Thoracic aorta (tissue), 2 donors: ENCODE measurements around the gene ARHGEF28. TPM values are rescaled to one million over a fixed set of nuclear protein-coding genes. Genes with fewer than 3 reads are reported as not detected.

Experiments
- ATAC-seq: fragments of 150-250 bp; one replicate; pipeline ENCODE4 v1.8.0; 2017; ENCODE audit warnings: low read depth; ENCODE audit not compliant: insufficient number of reproducible peaks, low FRiP score
- DNase-seq: peaks from one replicate; pipeline ENCODE4 v3.0.0-alpha.2; 2020; ENCODE audit warnings: low spot score
- H3K27ac ChIP-seq, 2 donors: fragments of 200-600 bp; sonication (generic); 1 replicate in 1 of 2; 2 replicates in 1 of 2; pipeline ENCODE4 v1.5.1; 2016; ENCODE audit warnings: mild to moderate bottlenecking in 2 of 2, moderate library complexity in 2 of 2
- H3K27me3 ChIP-seq: fragments of 200-600 bp; sonication (generic); replicated peaks from 2 replicates; pipeline ENCODE4 v1.6.0; 2016; ENCODE audit warnings: mild to moderate bottlenecking; ENCODE audit not compliant: insufficient read depth
- H3K36me3 ChIP-seq: fragments of 200-600 bp; sonication (generic); one replicate; pipeline ENCODE4 v1.5.1; 2016
- H3K4me1 ChIP-seq, 2 donors: fragments of 200-600 bp; sonication (generic); 1 replicate in 1 of 2; 2 replicates in 1 of 2; pipeline versions ENCODE4 v1.5.1 to v1.6.0; 2016; ENCODE audit warnings: low read depth in 2 of 2, mild to moderate bottlenecking in 1 of 2; ENCODE audit not compliant: control insufficient read depth in 1 of 2
- H3K4me3 ChIP-seq: fragments of 200-600 bp; sonication (generic); 2 replicates; pipeline ENCODE4 v1.5.1; 2016; ENCODE audit warnings: mild to moderate bottlenecking
- H3K9me3 ChIP-seq: fragments of 200-600 bp; sonication (generic); 2 replicates; pipeline ENCODE4 v1.5.1; 2016
- CTCF ChIP-seq: fragments of 200-600 bp; sonication (generic); IDR thresholded peaks from one replicate; pipeline ENCODE4 v1.5.1; 2019; ENCODE audit warnings: antibody characterized with exemption
- total RNA-seq, 2 donors: library from RNA; depleted of rRNA; stranded (reverse); fragments of >200 nt; gene quantifications; one replicate each; pipeline versions ENCODE4 v1.1.0 to v1.2.3, GENCODE V29; 2016

ARHGEF28 gene
- total RNA-seq, 2 donors from 2014 or later: 35.5 to 40.8 TPM

GRCh38 chr5:73921741-73922140, 295.7 kb downstream of the ARHGEF28 start:
- TF ChIP-seq CTCF: no peak
- no peaks in the 10 kb centered on the region for H3K27me3 ChIP-seq
- no peak overlapping the region for H3K27ac ChIP-seq

GRCh38 chr5:73922224-73922623, 296.2 kb downstream of the ARHGEF28 start:
- Histone ChIP-seq H3K4me1 (peaks cover 11 to 30% of the 10 kb centered on the region in 2 donors), H3K27ac (no peak overlapping the region), H3K27me3 (no peaks in the 10 kb centered on the region), H3K4me3 (no peak overlapping the region), H3K9me3 (no peaks in the 10 kb centered on the region), H3K36me3 (no peaks in the 10 kb centered on the region)
- DNase-seq: no peak
- ATAC-seq: no peak
- no peak for TF ChIP-seq CTCF

More at GRCh38 chr5:73921741-73922140, 295.7 kb downstream of the ARHGEF28 start:
- Histone ChIP-seq H3K9me3 (no peaks in the 10 kb centered on the region), H3K4me1 (peaks cover 11 to 35% of the 10 kb centered on the region in 2 donors), H3K4me3 (no peak overlapping the region), H3K36me3 (no peaks in the 10 kb centered on the region)
- no peak for ATAC-seq
- no peak for DNase-seq

- no peak for ATAC-seq
Measured at GRCh38 chr5:73922875-73923557, 297.0 kb downstream of the ARHGEF28 start.

GRCh38 chr5:73928476-73929070, 302.6 kb downstream of the ARHGEF28 start:
- H3K27ac ChIP-seq: no peak overlapping the region
- no peak overlapping the region for H3K4me3 ChIP-seq
- H3K4me1 ChIP-seq: peaks cover 16 to 17% of the 10 kb centered on the region in 2 donors
- no peaks in the 10 kb centered on the region for H3K36me3 ChIP-seq
- TF ChIP-seq CTCF: no peak
- no peaks in the 10 kb centered on the region for H3K27me3 ChIP-seq
- DNase-seq (no peak), ATAC-seq (no peak)
- no peaks in the 10 kb centered on the region for H3K9me3 ChIP-seq

More at GRCh38 chr5:73922875-73923557, 297.0 kb downstream of the ARHGEF28 start:
- TF ChIP-seq CTCF: no peak
- no peaks in the 10 kb centered on the region for H3K36me3 ChIP-seq
- H3K27me3 ChIP-seq: no peaks in the 10 kb centered on the region
- no peak for DNase-seq
- H3K27ac ChIP-seq: no peak overlapping the region
- H3K9me3 ChIP-seq: no peaks in the 10 kb centered on the region
- peaks cover 9 to 24% of the 10 kb centered on the region in 2 donors for H3K4me1 ChIP-seq
- no peak overlapping the region for H3K4me3 ChIP-seq

GRCh38 chr5:73935719-73936118, 309.7 kb downstream of the ARHGEF28 start:
- DNase-seq (no peak), ATAC-seq (no peak)
- H3K36me3 ChIP-seq: no peaks in the 10 kb centered on the region
- no peak overlapping the region for H3K4me3 ChIP-seq
- no peaks in the 10 kb centered on the region for H3K27me3 ChIP-seq
- no peak overlapping the region for H3K27ac ChIP-seq
- no peak for TF ChIP-seq CTCF
- H3K9me3 ChIP-seq: no peaks in the 10 kb centered on the region
- H3K4me1 ChIP-seq: peaks cover 12 to 29% of the 10 kb centered on the region in 2 donors
